ENCODE results near the gene URI1.

DNA sequence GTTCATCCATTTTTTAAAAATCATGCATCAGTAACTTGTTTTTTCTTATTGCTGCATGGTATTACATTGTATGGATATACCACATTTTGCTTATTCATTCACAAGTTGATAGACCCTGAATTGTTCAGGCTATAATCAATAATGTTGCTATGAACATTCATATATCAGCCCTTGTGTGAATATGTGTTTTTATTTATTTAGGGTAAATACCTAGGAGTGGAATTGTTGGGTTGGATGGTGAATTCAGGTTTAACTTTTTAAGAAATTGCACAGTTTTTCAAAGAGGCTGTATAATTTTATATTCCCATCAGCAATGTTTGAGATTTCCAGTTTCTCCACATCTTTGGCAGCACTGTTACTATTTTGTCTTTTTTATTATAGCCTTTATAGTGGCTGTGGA lies 82.1 kb downstream of the URI1 start:
- no peak for TF ChIP-seq POLR2A (IDR thresholded peaks at IDR 0.05)
- TF ChIP-seq, protein P1, sequence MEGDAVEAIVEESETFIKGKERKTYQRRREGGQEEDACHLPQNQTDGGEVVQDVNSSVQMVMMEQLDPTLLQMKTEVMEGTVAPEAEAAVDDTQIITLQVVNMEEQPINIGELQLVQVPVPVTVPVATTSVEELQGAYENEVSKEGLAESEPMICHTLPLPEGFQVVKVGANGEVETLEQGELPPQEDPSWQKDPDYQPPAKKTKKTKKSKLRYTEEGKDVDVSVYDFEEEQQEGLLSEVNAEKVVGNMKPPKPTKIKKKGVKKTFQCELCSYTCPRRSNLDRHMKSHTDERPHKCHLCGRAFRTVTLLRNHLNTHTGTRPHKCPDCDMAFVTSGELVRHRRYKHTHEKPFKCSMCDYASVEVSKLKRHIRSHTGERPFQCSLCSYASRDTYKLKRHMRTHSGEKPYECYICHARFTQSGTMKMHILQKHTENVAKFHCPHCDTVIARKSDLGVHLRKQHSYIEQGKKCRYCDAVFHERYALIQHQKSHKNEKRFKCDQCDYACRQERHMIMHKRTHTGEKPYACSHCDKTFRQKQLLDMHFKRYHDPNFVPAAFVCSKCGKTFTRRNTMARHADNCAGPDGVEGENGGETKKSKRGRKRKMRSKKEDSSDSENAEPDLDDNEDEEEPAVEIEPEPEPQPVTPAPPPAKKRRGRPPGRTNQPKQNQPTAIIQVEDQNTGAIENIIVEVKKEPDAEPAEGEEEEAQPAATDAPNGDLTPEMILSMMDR (IDR thresholded peaks at IDR 0.05) = no peak

All from body of pancreas (tissue), 4 donors.